ENCODE results near the gene FRAS1. TPM values are rescaled to one million over a fixed set of nuclear protein-coding genes. Genes with fewer than 3 reads are reported as not detected.
A peak's percentile ranks its signal among the peaks of the same experiment; 100 is the strongest.

The FRAS1 gene
- total RNA-seq, 1 donor from 2014 or later: 24.6 TPM

GRCh38 chr4:78561677-78562076 lies 504.6 kb downstream of the FRAS1 start:
- Mint-ChIP-seq H3K4me3 (ENCODE audit: unreplicated experiment) (no peak overlapping the region), H3K27me3 (ENCODE audit: low read depth, unreplicated experiment) (no peaks in the 10 kb centered on the region)
- peak overlapping the region; percentile 12 for H3K4me2 ChIP-seq (ENCODE audit: low read length)

GRCh38 chr4:78562687-78563086 lies 505.6 kb downstream of the FRAS1 start:
- Histone ChIP-seq H3K79me2 (ENCODE audit: insufficient read depth, low read length) (no peaks in the 10 kb centered on the region), H4K20me1 (ENCODE audit: insufficient read depth, low read length) (no peaks in the 10 kb centered on the region), H3K9me3 (ENCODE audit: insufficient read depth, low read depth, low read length) (no peaks in the 10 kb centered on the region), H3K9ac (ENCODE audit: low read length) (no peak overlapping the region), H3K27me3 (ENCODE audit: insufficient read depth, low read length) (no peaks in the 10 kb centered on the region), H3K4me2 (ENCODE audit: low read length) (no peak overlapping the region), H3K4me3 (ENCODE audit: insufficient read depth, low read depth, low read length) (no peak overlapping the region), H3K4me1 (ENCODE audit: insufficient read depth, low read length) (peaks cover 51% of the 10 kb centered on the region), H3K27ac (ENCODE audit: low read depth, low read length) (no peak overlapping the region), H2AFZ (ENCODE audit: low read depth, low read length) (no peak overlapping the region), H3K36me3 (ENCODE audit: insufficient read depth, low read length) (no peaks in the 10 kb centered on the region)
- DNase-seq (ENCODE audit: low read depth) (no peak), FAIRE-seq (no peak)
- Mint-ChIP-seq H3K36me3 (ENCODE audit: low read depth, unreplicated experiment) (peaks cover 3% of the 10 kb centered on the region), H3K9me3 (ENCODE audit: unreplicated experiment) (no peaks in the 10 kb centered on the region), H3K27ac (ENCODE audit: unreplicated experiment) (no peak overlapping the region), H3K4me1 (ENCODE audit: low read depth, unreplicated experiment) (peaks cover 63% of the 10 kb centered on the region), H3K27me3 (ENCODE audit: low read depth, unreplicated experiment) (no peaks in the 10 kb centered on the region), H3K4me3 (ENCODE audit: unreplicated experiment) (no peak overlapping the region)
- TF ChIP-seq CTCF (IDR thresholded peaks at IDR 0.05; ENCODE audit: insufficient read depth, low read depth, low read length): no peak
- no peak for TF ChIP-seq EZH2 (IDR thresholded peaks at IDR 0.05; ENCODE audit: insufficient read depth, low read length)

More at GRCh38 chr4:78561677-78562076, 504.6 kb downstream of the FRAS1 start:
- H3K4me1 ChIP-seq (ENCODE audit: insufficient read depth, low read length): peaks cover 45% of the 10 kb centered on the region
- peak overlapping the region; percentile 60 for H3K27ac Mint-ChIP-seq (ENCODE audit: unreplicated experiment)
- peaks cover 54% of the 10 kb centered on the region for H3K4me1 Mint-ChIP-seq (ENCODE audit: low read depth, unreplicated experiment)
- DNase-seq (ENCODE audit: low read depth) (peak; percentile 60), FAIRE-seq (peak; percentile 23)
- TF ChIP-seq EZH2 (IDR thresholded peaks at IDR 0.05; ENCODE audit: insufficient read depth, low read length) (no peak), CTCF (IDR thresholded peaks at IDR 0.05; ENCODE audit: insufficient read depth, low read depth, low read length) (no peak)
- no peaks in the 10 kb centered on the region for H3K36me3 ChIP-seq (ENCODE audit: insufficient read depth, low read length)
- H4K20me1 ChIP-seq (ENCODE audit: insufficient read depth, low read length): no peaks in the 10 kb centered on the region
- H3K36me3 Mint-ChIP-seq (ENCODE audit: low read depth, unreplicated experiment): peaks cover 3% of the 10 kb centered on the region
- no peak overlapping the region for H3K4me3 ChIP-seq (ENCODE audit: insufficient read depth, low read depth, low read length)
- peak overlapping the region; percentile 34 for H3K9ac ChIP-seq (ENCODE audit: low read length)
- H3K9me3 Mint-ChIP-seq (ENCODE audit: unreplicated experiment): no peaks in the 10 kb centered on the region
- H3K27me3 ChIP-seq (ENCODE audit: insufficient read depth, low read length): no peaks in the 10 kb centered on the region
- H3K9me3 ChIP-seq (ENCODE audit: insufficient read depth, low read depth, low read length): no peaks in the 10 kb centered on the region
- H3K27ac ChIP-seq (ENCODE audit: low read depth, low read length): peak overlapping the region; percentile 68
- H2AFZ ChIP-seq (ENCODE audit: low read depth, low read length): no peak overlapping the region
- H3K79me2 ChIP-seq (ENCODE audit: insufficient read depth, low read length): no peaks in the 10 kb centered on the region

GRCh38 chr4:78565971-78566372 lies 508.8 kb downstream of the FRAS1 start:
- Histone ChIP-seq H3K4me2 (ENCODE audit: low read length) (peak overlapping the region; percentile 43), H3K36me3 (ENCODE audit: insufficient read depth, low read length) (no peaks in the 10 kb centered on the region), H3K9ac (ENCODE audit: low read length) (peak overlapping the region; percentile 4), H4K20me1 (ENCODE audit: insufficient read depth, low read length) (no peaks in the 10 kb centered on the region), H2AFZ (ENCODE audit: low read depth, low read length) (no peak overlapping the region), H3K9me3 (ENCODE audit: insufficient read depth, low read depth, low read length) (no peaks in the 10 kb centered on the region), H3K27me3 (ENCODE audit: insufficient read depth, low read length) (no peaks in the 10 kb centered on the region), H3K4me3 (ENCODE audit: insufficient read depth, low read depth, low read length) (no peak overlapping the region), H3K27ac (ENCODE audit: low read depth, low read length) (peak overlapping the region; percentile 49), H3K4me1 (ENCODE audit: insufficient read depth, low read length) (peaks cover 60% of the 10 kb centered on the region), H3K79me2 (ENCODE audit: insufficient read depth, low read length) (no peaks in the 10 kb centered on the region)
- H3K27me3 Mint-ChIP-seq (ENCODE audit: low read depth, unreplicated experiment): no peaks in the 10 kb centered on the region
- FAIRE-seq (peak; percentile 47), DNase-seq (ENCODE audit: low read depth) (peak; percentile 85)
- no peaks in the 10 kb centered on the region for H3K9me3 Mint-ChIP-seq (ENCODE audit: unreplicated experiment)
- peaks cover 3% of the 10 kb centered on the region for H3K36me3 Mint-ChIP-seq (ENCODE audit: low read depth, unreplicated experiment)
- no peak for TF ChIP-seq EZH2 (IDR thresholded peaks at IDR 0.05; ENCODE audit: insufficient read depth, low read length)
- no peak for TF ChIP-seq CTCF (IDR thresholded peaks at IDR 0.05; ENCODE audit: insufficient read depth, low read depth, low read length)
- peak overlapping the region; percentile 89 for H3K27ac Mint-ChIP-seq (ENCODE audit: unreplicated experiment)
- H3K4me1 Mint-ChIP-seq (ENCODE audit: low read depth, unreplicated experiment): peaks cover 79% of the 10 kb centered on the region
- peak overlapping the region; percentile 7 for H3K4me3 Mint-ChIP-seq (ENCODE audit: unreplicated experiment)
